ENCODE measurements around the gene TBC1D3I.
"Not testable (repeated sequence)": the region's sequence is repeated elsewhere in the genome, so short reads cannot be mapped to it uniquely, and the experiment has no call there.

Gene TBC1D3I

DNA sequence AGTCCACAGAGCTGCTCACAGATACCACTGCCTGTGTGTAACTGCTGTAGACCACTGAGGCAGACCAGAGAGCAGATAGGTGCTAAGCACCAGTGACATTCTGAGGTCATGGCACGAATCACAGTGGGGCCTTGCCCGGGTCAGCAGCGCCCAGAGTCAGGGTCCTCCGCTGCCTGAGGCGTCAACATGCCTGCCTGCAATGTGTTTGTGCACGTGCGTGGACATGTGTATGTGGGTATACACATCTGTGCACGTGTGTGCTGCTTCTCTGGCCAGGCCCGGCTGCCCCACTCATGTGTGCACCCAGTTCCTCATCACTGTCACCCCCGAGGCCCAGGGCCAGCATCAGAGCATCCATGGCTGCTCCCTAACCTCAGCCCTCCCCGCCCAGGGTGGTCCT, at the start of gene TBC1D3I:
TBC1D3I (minus strand) TSS at position 101 of the 400 bp plus-strand sequence. CDS start 1,585 bp downstream, outside the sequence.
- not testable (repeated sequence) for DNase-seq (ENCODE audit: extremely low read depth, insufficient read length); H3K27me3 ChIP-seq (replicated peaks; ENCODE audit: control insufficient read depth, insufficient read depth, low read length); H3K4me3 ChIP-seq (replicated peaks; ENCODE audit: low read depth, low read length); H3K36me3 ChIP-seq (ENCODE audit: control insufficient read depth, insufficient read depth, low read length)

DNA sequence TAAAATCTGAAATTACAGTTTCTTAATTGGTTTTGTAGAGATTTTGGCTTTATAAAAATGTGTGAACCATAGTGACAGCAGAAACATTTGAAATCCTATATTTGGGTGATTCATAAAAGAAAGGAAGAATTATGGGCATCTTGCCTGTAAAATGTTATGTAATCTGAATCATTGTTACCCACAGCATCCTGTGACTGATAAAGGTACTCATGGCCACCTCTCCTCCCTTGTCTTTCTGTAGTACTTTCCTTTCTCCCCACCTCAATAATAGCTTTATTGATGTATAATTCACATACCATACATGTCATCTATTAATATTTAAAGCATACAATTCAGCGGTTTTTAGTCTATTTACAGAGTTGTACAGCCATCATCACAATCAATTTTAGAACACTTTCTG, 30.8 kb upstream of the TBC1D3I start:
- not testable (repeated sequence) for H3K27me3 ChIP-seq (replicated peaks; ENCODE audit: control insufficient read depth, insufficient read depth, low read length); H3K36me3 ChIP-seq (ENCODE audit: control insufficient read depth, insufficient read depth, low read length); H3K4me3 ChIP-seq (replicated peaks; ENCODE audit: low read depth, low read length); DNase-seq (ENCODE audit: extremely low read depth, insufficient read length)

DNA sequence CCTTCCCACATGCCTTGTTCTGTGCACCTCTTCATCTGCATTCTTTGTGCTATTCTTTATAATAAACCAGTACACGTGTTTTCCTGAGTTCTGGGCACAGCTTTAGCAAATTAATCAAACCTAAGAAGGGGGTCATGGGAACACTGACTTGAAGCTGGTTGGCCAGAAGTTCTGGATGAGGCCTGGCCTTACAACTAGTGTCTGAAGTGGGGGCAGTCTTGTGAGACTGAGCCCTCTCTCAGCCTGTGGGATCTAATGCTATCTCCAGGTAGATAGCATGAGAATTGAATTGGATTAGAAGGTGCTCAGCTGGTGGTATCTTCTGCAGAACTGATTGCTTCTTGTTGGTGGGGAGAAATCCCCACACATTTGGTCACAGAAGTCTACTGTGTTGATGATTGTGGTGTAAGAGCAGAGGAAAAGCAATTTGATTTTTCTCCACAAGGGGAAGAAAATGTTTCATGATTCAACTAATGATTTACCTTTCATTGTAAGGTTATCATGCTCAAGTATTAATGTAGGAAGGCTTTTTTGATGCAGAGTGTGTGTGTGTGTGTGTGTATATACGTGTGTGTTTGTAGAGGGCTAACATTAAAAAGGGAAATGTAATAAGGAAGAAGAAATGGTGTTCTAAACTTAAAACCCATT, 25.7 kb upstream of the TBC1D3I start:
- not testable (repeated sequence) for DNase-seq (ENCODE audit: extremely low read depth, insufficient read length); H3K27me3 ChIP-seq (replicated peaks; ENCODE audit: control insufficient read depth, insufficient read depth, low read length)

GRCh38 chr17:36284219-36284618, 19.8 kb upstream of the TBC1D3I start:
- not testable (repeated sequence) for DNase-seq (ENCODE audit: extremely low read depth, insufficient read length); H3K36me3 ChIP-seq (ENCODE audit: control insufficient read depth, insufficient read depth, low read length)

More for the DNA sequence above, 25.7 kb upstream of the TBC1D3I start:
- H3K4me3 ChIP-seq (replicated peaks; ENCODE audit: low read depth, low read length); H3K36me3 ChIP-seq (ENCODE audit: control insufficient read depth, insufficient read depth, low read length): not testable (repeated sequence)

GRCh38 chr17:36283256-36283655, 18.9 kb upstream of the TBC1D3I start:
- H3K4me3 ChIP-seq (replicated peaks; ENCODE audit: low read depth, low read length); DNase-seq (ENCODE audit: extremely low read depth, insufficient read length); H3K36me3 ChIP-seq (ENCODE audit: control insufficient read depth, insufficient read depth, low read length); H3K27me3 ChIP-seq (replicated peaks; ENCODE audit: control insufficient read depth, insufficient read depth, low read length): not testable (repeated sequence)

More at GRCh38 chr17:36284219-36284618, 19.8 kb upstream of the TBC1D3I start:
- not testable (repeated sequence) for H3K4me3 ChIP-seq (replicated peaks; ENCODE audit: low read depth, low read length); H3K27me3 ChIP-seq (replicated peaks; ENCODE audit: control insufficient read depth, insufficient read depth, low read length)

DNA sequence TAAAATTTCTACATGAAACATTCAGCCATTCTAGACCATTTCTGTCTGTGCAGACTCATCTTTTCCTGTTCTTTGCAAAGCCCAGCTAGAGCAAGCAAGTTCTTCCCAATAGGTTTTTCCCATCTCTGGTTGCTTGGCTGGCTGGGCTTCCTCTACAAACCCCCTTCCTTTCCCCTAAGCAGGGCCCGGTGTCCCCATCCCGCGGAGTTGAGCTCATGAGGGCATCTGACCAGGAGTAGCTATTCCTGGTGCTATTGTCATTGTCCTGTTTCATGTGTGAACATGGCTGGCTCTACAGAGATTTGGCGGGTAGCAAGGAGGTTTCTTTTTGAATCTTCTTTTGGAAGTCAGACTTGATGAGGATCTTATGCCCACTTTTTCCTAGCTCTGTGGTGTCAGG, 22.3 kb downstream of the TBC1D3I start:
- not testable (repeated sequence) for DNase-seq (ENCODE audit: extremely low read depth, insufficient read length); H3K4me3 ChIP-seq (replicated peaks; ENCODE audit: low read depth, low read length); H3K27me3 ChIP-seq (replicated peaks; ENCODE audit: control insufficient read depth, insufficient read depth, low read length); H3K36me3 ChIP-seq (ENCODE audit: control insufficient read depth, insufficient read depth, low read length)

- H3K27me3 ChIP-seq (replicated peaks; ENCODE audit: control insufficient read depth, insufficient read depth, low read length); H3K4me3 ChIP-seq (replicated peaks; ENCODE audit: low read depth, low read length); DNase-seq (ENCODE audit: extremely low read depth, insufficient read length); H3K36me3 ChIP-seq (ENCODE audit: control insufficient read depth, insufficient read depth, low read length): not testable (repeated sequence)
Measured at GRCh38 chr17:36229644-36230043, 34.7 kb downstream of the TBC1D3I start.

- not testable (repeated sequence) for H3K27me3 ChIP-seq (replicated peaks; ENCODE audit: control insufficient read depth, insufficient read depth, low read length); H3K4me3 ChIP-seq (replicated peaks; ENCODE audit: low read depth, low read length); DNase-seq (ENCODE audit: extremely low read depth, insufficient read length); H3K36me3 ChIP-seq (ENCODE audit: control insufficient read depth, insufficient read depth, low read length)
Measured at GRCh38 chr17:36222967-36223366, 41.4 kb downstream of the TBC1D3I start.

GRCh38 chr17:36221581-36222100, 42.7 kb downstream of the TBC1D3I start:
- not testable (repeated sequence) for H3K4me3 ChIP-seq (replicated peaks; ENCODE audit: low read depth, low read length); H3K36me3 ChIP-seq (ENCODE audit: control insufficient read depth, insufficient read depth, low read length); DNase-seq (ENCODE audit: extremely low read depth, insufficient read length); H3K27me3 ChIP-seq (replicated peaks; ENCODE audit: control insufficient read depth, insufficient read depth, low read length)

DNA sequence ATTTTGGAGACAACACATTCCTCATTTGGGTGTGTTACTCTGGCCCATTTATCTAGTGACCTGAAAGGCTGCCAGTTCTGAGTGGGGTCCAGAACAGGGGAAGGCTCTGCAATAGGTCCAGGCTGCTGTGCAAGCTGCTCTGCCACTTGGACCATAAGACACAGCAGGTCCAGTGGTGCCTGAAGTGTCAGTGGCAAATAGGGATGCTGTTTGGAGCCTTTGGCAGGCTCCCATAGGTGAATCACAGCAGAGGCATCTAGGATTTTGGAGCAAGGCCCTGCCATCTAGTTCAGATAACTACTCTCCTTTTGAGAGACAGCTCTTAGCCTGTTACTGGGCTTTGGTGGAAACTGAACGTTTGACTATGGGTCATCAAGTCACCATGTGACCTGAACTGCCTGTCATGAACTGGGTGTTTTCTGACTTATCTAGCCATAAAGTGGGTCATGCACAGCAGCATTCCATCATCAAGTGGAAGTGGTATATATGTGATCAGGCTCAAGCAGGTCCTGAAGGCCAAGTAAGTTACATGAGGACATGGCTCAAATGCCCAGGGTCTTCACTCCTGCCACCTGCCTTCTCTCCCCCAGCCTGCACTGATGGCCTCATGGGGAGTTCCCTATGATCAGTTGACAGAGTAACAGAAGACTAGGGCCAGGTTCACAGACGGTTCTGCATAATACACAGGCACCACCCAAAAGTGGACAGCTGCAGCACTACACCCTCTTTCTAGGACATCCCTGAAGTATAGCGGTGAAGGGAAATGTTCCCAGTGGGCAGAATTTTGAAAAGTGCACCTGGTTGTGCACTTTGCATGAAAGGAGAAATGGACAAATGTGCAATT, 43.4 kb downstream of the TBC1D3I start:
- not testable (repeated sequence) for H3K4me3 ChIP-seq (replicated peaks; ENCODE audit: low read depth, low read length); H3K36me3 ChIP-seq (ENCODE audit: control insufficient read depth, insufficient read depth, low read length); DNase-seq (ENCODE audit: extremely low read depth, insufficient read length); H3K27me3 ChIP-seq (replicated peaks; ENCODE audit: control insufficient read depth, insufficient read depth, low read length)

DNA sequence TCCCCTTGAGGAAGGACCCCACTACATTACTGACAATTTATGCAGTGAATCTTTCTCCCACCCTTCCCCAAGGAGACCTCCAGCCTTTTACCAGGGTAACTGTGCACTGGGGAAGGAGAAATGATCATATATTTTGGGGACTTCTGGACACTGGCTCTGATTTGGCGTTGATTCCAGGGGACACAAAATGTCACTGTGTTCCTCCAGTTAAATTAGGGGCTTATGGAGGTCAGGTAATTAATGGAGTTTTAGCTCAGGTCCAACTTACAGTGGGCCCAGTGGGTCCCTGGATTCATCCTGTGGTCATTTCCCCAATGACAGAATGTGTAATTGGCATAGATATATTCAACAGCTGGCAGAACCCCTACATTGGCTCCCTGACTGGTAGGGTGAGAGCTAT, 44.8 kb downstream of the TBC1D3I start:
- not testable (repeated sequence) for H3K36me3 ChIP-seq (ENCODE audit: control insufficient read depth, insufficient read depth, low read length); H3K27me3 ChIP-seq (replicated peaks; ENCODE audit: control insufficient read depth, insufficient read depth, low read length); H3K4me3 ChIP-seq (replicated peaks; ENCODE audit: low read depth, low read length)

DNA sequence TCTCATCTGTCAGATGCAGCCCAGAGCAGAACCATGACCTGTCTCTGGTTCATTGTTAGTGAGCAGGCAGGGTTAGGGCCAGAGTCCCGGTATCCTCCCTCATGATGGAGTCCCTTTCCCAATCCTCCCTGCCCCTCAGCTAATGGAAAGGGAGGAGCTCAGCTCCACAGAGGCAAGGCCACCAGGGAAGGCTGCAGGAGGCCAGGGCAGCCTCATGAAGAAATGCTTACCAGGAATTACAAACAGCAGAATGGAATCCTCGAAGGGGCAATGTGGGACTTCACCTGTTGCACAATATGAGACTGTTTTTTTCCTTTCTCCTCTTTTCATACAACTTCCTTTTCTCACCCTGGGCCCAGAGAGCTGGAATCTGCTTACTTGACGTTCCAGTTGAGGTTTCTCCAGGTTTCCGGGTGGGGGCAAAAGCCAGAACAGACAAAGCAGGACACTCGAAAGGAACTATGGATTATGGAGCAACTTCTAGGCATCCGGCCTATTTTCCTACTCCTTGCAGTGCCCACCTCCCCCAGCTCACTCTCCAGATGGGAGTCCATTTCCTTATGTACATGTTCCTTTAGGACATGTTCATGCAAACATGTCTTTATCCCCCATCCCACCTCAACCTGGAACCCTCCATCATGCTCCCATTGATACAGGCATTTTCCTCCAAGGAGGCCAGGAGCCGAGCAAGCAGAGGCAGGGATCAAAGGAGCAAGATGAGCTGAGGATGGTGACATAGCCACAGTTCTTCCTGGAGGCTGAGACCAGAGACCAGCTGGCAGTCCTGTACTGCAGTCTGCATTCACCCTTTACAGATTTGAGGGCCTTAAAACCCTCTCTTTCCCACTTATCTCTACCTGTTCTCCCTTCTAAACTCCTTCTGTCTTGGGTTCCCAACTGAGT, 48.7 kb downstream of the TBC1D3I start:
- not testable (repeated sequence) for DNase-seq (ENCODE audit: extremely low read depth, insufficient read length); H3K27me3 ChIP-seq (replicated peaks; ENCODE audit: control insufficient read depth, insufficient read depth, low read length); H3K36me3 ChIP-seq (ENCODE audit: control insufficient read depth, insufficient read depth, low read length); H3K4me3 ChIP-seq (replicated peaks; ENCODE audit: low read depth, low read length)

More for the DNA sequence above, 44.8 kb downstream of the TBC1D3I start:
- DNase-seq (ENCODE audit: extremely low read depth, insufficient read length): not testable (repeated sequence)
